Spleen (tissue), 7 donors: ENCODE measurements around the gene KCNK7.

ENCODE experiments used
- POLR2A ChIP-seq, 3 donors: fragments of 450-650 bp; IDR thresholded peaks; one replicate each; pipeline ENCODE4 v1.5.1; 2017; ENCODE audit warnings: antibody characterized with exemption in 3 of 3, mild to moderate bottlenecking in 1 of 3
- POLR2AphosphoS5 ChIP-seq, 3 donors: sonication (generic); formaldehyde crosslinking; IDR thresholded peaks; one replicate each; pipeline ENCODE4 v1.5.1; 2017; ENCODE audit warnings: antibody characterized with exemption in 3 of 3
- TF ChIP-seq, protein P1 (sequence below), 11 experiments: fragments of 200-600 bp in 7 of 11; fragments of 450-650 bp in 4 of 11; sonication (generic) in 4 of 11; IDR thresholded peaks in 8 of 11; conservative IDR thresholded peaks in 3 of 11; 1 replicate in 7 of 11; 2 replicates in 4 of 11; pipeline versions ENCODE4 v1.4.0 to v1.8.0; 2016 to 2021; ENCODE audit warnings: antibody characterized with exemption in 11 of 11, inconsistent platforms in 4 of 11, mild to moderate bottlenecking in 1 of 11
- donor health status: DM: no; HTN: no; CAD: no; lungs with moderate emphysema.
- donor health status: DM: no; HTN: no; CAD: no.
- donor health status: DM: no; HTN: no; CAD: no.

- TF ChIP-seq POLR2A (IDR thresholded peaks at IDR 0.05) = no peak
- TF ChIP-seq, protein P1, sequence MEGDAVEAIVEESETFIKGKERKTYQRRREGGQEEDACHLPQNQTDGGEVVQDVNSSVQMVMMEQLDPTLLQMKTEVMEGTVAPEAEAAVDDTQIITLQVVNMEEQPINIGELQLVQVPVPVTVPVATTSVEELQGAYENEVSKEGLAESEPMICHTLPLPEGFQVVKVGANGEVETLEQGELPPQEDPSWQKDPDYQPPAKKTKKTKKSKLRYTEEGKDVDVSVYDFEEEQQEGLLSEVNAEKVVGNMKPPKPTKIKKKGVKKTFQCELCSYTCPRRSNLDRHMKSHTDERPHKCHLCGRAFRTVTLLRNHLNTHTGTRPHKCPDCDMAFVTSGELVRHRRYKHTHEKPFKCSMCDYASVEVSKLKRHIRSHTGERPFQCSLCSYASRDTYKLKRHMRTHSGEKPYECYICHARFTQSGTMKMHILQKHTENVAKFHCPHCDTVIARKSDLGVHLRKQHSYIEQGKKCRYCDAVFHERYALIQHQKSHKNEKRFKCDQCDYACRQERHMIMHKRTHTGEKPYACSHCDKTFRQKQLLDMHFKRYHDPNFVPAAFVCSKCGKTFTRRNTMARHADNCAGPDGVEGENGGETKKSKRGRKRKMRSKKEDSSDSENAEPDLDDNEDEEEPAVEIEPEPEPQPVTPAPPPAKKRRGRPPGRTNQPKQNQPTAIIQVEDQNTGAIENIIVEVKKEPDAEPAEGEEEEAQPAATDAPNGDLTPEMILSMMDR (IDR thresholded peaks at IDR 0.05 in 8 of 11, conservative IDR thresholded peaks at IDR 0.05 in 3 of 11) = peak; percentile 82 to 92 (median 87)
- peak; percentile 66 to 82 (median 71) for TF ChIP-seq POLR2AphosphoS5 (IDR thresholded peaks at IDR 0.05)
Measured at GRCh38 chr11:65625628-65626342, 30.2 kb upstream of the KCNK7 start.
